KOPT-K1 (cell line): ENCODE measurements around the gene TTC33.
A peak's percentile ranks its signal among the peaks of the same experiment; 100 is the strongest.

ENCODE experiments used
- H3K27ac ChIP-seq: fragments of 200-600 bp; sonication (generic); 2 replicates; pipeline ENCODE4 v1.5.1; 2016; ENCODE audit warnings: antibody characterized with exemption, mild to moderate bottlenecking, low read depth, low read length; ENCODE audit not compliant: poor library complexity, severe bottlenecking
- H3K36me3 ChIP-seq: fragments of 200-600 bp; sonication (generic); 2 replicates; pipeline ENCODE4 v1.5.1; 2017; ENCODE audit warnings: antibody characterized with exemption, mild to moderate bottlenecking, low read length, moderate library complexity; ENCODE audit not compliant: insufficient read depth
- H3K9me3 ChIP-seq: fragments of 200-600 bp; sonication (generic); 2 replicates; pipeline ENCODE4 v1.5.1; 2017; ENCODE audit warnings: antibody characterized with exemption, low read length, mild to moderate bottlenecking; ENCODE audit not compliant: insufficient read depth, poor library complexity, severe bottlenecking

TTC33 gene

DNA sequence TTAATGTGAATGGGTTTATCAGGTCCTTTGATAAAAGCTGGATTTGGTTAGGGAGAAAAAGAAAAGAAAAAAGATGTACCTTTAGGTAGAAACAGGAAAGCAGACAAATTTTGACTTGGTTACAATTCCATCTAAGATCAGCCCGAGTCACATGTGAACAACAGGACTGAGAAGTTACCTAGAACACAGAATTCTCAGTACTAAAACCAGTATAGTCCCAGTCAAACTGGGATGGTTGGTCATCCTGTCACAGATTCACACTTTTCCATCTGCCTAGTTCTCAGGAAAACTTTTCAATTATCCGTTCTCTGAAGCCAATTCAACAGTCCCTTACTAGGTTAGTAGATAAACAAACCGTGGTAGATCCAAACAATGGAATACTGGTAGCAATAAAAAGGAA, 266.3 kb downstream of the TTC33 start:
- Histone ChIP-seq H3K36me3 (no peaks in the 10 kb centered on the region), H3K9me3 (peaks cover 10% of the 10 kb centered on the region), H3K27ac (no peak overlapping the region)

DNA sequence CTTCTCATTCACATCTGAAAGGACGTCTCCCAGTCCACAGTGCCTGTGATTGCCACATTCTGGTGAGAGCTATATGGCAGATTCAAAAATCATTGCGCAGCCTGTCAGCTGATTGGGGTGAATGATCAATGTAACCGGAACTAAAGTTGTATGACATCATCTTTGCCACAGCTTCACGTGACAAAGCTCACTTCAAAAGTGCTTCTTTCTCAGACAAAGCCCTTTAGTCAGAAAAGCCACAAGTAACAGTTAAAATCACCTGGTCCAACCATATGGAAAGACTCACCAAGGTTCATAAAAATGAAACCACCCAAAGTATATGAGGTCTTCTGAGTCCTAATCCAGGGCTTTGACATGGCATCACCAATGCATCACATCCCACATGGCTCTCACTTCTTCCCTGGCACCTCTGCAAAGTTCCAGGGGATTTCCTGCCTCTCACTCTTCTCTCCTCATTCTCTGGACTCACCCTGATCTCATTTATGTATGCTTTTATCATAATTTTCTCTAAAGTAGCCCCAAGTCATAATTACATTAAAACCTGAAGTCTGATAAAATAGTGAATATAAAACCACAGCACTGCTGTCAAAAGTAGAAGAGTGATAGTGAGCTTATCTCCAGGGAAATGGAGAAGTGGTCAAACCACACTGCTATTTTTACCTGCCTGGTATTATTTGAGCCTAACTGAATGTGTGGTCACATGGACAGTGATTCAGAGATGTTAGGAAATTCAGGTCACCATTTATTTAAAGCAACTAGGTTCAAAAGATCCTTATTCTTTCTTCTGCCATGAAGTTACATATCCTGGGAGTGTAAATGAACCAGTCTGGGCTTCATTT, 269.1 kb downstream of the TTC33 start:
- no peaks in the 10 kb centered on the region for H3K36me3 ChIP-seq
- H3K27ac ChIP-seq, result peak overlapping the region; percentile 75
- H3K9me3 ChIP-seq, result no peaks in the 10 kb centered on the region

DNA sequence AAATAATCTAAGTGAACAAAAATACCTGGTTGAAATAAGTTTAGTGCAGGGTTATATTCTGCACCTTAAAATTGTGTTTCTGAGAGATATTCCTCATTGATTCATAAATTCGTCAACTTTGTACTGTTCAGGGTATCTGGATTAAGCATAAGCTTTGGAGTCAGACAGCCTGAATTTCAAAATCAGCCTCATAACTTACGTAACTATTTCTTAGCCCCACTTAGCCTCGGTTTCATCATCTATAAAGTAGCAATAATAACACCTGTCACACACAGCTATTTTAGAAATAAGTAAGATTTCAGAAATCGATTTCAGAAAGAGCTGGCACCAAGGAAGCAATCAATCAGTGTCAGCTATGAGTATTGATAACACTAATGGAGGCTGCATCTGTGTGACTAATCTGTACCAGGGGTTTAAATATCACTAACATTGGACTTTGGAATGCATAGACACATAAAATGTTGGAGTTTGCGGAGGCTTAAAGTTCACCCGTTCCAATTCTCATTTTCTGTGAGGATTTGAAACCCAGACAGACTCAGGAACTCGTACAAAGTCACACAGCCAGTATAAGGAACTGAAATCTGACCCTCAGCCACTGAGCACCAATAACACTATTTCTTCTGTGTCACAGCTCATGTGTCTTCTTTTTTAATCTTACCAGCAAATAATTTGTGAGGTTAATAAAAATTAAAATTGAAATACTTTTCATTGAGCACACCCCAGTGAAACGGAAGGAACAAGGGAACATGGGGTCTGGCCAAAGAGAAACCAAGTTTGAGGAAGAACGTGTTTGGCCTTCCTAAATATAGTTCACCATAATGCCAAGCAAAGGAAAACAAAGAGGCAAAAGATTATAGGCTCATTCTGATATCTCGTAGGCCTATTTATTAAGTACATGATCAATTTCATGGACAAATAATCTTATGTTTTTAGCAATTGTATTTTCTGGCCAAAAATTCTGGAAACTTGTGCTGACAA, 270.5 kb downstream of the TTC33 start:
- H3K27ac ChIP-seq, result peak overlapping the region; percentile 36
- H3K36me3 ChIP-seq, result no peaks in the 10 kb centered on the region
- no peaks in the 10 kb centered on the region for H3K9me3 ChIP-seq

DNA sequence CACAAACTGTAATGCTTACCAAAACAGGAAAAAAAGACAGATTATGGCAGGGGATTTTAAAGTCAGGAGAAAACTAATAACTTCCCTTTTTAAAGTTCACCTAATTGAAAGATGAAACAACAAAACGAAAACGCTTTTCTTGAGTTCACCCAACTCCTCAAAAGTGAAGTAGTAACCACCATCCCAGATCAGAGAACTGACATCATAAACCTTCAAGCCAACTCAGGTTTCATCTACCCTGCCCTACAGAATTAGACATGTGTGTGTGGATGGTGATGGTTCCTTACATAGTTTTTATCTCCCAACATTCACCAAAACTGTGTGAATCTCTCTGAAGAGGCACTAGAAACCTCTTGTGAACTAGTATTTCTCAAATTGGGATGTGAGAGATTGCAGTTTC, 271.3 kb downstream of the TTC33 start:
- Histone ChIP-seq H3K27ac (peak overlapping the region; percentile 36), H3K9me3 (no peaks in the 10 kb centered on the region), H3K36me3 (no peaks in the 10 kb centered on the region)

DNA sequence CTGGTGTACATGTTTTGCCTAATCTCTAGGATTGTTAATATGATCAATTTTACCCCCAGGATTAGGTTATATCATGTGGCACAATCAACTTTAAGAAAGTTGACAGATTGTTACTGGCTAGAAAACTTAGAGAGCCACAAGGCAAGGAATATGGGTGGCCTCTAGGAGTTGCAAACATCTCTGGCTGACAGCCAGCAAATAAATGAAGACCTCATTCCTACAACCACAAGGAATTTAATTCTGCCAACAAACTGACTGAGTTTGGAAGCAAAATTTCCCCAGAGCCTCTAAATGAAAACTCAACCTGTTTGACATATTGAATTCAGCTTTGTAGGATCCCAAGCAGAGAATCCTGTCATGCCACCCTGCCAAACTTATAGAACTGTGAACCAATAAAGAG, 272.4 kb downstream of the TTC33 start:
- H3K27ac ChIP-seq, result no peak overlapping the region
- no peaks in the 10 kb centered on the region for H3K36me3 ChIP-seq
- H3K9me3 ChIP-seq, result no peaks in the 10 kb centered on the region

DNA sequence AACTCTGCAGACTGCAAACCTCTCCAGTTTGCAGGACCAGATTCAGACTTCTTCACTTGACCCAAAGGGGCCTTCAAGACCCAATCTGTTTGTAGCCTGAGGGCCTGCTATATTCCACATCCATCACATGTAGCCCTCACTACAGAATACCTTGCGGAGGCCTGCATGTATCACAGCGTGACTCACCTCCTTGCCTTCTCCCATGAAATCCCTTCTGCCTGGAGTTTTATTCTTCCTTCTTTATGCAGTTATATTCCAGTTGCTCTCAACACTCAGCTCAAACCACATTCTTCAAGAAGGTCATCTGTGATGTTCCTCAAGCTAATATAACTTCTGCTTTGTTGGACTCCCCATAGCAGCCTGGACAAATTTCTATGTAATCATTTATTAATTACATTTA, 274.5 kb downstream of the TTC33 start:
- no peak overlapping the region for H3K27ac ChIP-seq
- no peaks in the 10 kb centered on the region for H3K9me3 ChIP-seq
- H3K36me3 ChIP-seq, result no peaks in the 10 kb centered on the region

DNA sequence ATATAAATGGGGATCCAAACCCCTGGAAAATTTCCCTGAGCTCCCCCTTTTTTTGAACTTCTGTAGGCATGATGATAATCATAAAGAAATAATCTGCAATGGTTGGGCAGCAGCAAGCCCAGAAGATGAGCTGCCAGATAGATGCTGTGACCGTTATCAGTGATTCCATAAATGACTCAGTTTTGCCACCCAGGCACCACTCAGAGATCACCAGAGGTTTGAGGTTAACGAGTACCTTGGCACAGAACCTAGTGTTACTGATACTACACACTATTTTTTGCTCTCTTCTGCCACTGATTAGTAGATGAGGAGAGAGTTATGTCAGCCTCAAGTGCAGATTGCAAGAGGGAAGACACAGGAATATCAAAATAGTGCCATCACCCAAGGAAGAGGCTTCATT, 275.4 kb downstream of the TTC33 start:
- Histone ChIP-seq H3K36me3 (no peaks in the 10 kb centered on the region), H3K27ac (no peak overlapping the region), H3K9me3 (no peaks in the 10 kb centered on the region)

DNA sequence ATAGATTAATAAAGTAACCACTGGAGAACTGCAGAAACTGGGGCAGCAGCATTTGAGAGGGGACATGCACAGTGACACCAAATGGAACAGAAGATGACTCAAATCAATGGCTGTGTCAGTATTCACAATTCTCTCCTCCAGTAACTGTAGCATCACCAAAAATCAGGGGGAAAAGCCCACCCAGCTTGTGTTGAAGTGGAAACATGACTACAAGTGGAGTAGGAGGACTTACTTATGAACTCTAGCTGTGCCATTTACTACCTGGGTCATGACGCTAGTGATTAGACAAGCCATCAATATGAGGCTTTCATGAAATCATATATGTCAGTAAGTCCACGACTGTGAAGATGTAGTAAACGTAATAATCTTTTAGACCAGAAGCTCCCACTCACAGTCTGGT, 275.8 kb downstream of the TTC33 start:
- Histone ChIP-seq H3K36me3 (no peaks in the 10 kb centered on the region), H3K9me3 (peaks cover under 1% of the 10 kb centered on the region), H3K27ac (no peak overlapping the region)

DNA sequence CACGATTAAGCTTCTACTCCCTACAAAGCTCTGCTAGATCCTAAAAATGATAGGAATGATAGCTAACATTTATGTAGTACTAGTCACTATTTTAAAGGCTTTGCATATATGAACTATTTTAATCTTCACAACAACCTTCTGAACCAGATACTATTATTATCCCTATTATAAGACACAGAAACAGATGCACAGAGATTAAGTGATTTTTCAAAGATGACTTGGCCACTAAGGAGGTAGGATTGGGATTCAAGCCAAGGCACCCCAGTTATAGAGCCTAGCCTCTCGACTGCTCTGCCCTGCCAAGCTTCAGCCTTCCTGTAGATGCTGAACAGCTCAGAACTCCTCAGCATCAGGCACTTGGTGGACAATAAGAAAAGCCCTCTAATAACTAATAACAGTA, 277.0 kb downstream of the TTC33 start:
- no peaks in the 10 kb centered on the region for H3K36me3 ChIP-seq
- H3K27ac ChIP-seq, result no peak overlapping the region
- peaks cover 10% of the 10 kb centered on the region for H3K9me3 ChIP-seq

DNA sequence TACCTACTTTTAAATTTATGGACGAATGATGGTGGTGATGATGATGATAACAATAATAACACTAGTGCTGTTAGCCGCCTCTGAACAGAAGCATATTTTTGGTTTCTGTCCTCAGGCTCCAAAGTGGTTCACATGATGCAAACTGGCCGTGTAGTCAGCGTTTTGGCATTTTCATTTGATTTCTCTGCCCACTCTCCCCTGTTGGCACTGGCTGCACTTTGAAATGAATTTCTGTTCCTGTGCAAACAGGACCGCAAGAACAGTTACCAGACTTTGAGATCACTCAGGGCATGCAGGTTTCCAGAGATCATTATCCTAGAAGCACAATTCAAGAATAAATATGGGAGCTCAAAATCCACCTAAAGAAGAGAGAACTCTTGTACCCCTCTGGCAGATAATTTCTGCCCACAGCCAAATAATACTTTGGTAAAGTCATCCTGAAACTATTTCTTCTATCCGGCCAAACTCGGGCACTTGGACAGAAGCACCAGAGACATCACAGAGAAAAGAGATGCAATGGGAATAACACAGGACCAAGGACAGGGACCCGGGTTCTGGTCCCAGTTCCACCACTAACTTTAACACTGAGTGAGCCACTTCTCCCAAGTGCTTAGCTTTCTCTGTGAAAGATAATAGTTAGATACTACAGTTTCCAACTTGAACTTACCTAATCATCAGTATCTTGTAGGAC, 277.8 kb downstream of the TTC33 start:
- Histone ChIP-seq H3K36me3 (no peaks in the 10 kb centered on the region), H3K27ac (no peak overlapping the region), H3K9me3 (peaks cover 10% of the 10 kb centered on the region)

DNA sequence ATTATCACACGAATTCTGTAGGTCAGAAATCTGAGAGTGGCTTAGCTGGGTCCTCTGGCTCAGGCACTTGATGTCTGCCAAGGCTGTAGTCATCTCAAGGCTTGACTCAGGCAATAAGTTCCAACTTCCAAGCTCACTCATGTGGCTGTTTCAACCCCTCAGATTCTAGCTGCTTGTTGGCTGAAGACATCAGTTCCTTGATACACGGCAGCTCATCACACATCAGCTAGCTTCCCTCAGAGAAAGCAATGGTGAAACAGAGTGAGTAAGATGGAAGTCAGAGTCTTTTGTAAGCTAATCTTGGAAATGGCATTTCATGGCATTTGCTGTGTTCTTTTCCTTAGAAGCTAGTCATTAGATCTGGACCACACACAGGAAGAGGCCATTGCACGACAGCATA, 280.2 kb downstream of the TTC33 start:
- Histone ChIP-seq H3K27ac (no peak overlapping the region), H3K36me3 (no peaks in the 10 kb centered on the region), H3K9me3 (peaks cover 16% of the 10 kb centered on the region)

DNA sequence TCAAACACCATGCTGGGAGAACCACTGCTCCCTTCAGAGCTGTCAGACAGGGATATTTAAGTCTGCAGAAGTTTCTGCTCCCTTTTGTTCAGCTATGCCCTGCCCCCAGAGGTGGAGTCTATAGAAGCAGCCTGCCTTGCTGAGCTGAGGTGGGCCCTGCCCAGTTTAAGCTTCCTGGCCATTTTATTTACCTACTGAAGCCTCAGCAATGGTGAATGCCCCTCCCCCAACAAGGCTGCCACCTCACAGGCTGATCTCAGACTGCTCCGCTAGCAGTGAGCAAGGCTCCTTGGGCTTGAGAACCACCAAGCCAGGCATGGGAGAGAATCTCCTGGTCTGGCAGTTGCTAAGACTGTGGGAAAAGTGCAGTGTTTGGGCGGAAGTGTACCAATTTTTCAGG, 281.5 kb downstream of the TTC33 start:
- no peaks in the 10 kb centered on the region for H3K36me3 ChIP-seq
- no peak overlapping the region for H3K27ac ChIP-seq
- peaks cover 16% of the 10 kb centered on the region for H3K9me3 ChIP-seq

DNA sequence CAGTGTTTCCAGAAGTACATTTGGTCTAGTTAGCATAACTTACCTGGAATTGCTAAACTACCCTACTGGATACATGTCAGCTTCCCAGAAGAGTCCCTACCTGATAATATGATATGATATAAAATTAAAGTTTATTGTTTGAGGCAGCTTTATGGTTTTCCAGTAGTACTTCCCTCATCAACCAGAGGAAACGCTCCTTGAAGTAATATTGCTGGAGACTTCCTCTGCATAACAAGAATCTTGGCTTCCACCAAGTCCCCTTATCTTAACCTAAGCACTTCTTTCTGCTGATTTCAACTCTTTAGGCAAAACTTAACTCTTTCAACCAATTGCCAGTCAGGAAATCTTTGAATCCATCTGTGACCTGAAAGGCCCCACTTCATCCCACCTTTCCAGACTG, 290.3 kb downstream of the TTC33 start:
- H3K36me3 ChIP-seq, result no peaks in the 10 kb centered on the region
- no peak overlapping the region for H3K27ac ChIP-seq
- peaks cover 3% of the 10 kb centered on the region for H3K9me3 ChIP-seq

DNA sequence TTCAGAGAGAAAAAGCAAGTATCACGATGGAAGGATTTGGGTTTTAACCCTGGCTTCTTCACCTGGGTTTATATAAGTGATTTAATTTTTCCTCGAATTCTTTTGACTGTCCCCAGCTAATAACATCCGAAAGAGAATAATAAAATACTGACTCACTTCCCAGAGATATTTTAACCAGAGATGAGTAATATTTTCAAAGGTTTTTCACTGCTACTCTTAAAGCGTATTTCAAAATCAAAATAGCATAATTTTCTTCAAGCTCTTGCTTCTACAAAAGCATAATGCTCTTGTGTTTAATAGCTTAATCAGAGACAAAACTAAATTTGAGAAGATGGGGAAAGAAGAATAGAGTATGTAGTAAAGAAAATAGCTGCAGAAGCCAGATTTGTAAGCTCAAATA, 291.2 kb downstream of the TTC33 start:
- Histone ChIP-seq H3K27ac (no peak overlapping the region), H3K36me3 (no peaks in the 10 kb centered on the region), H3K9me3 (peaks cover 12% of the 10 kb centered on the region)
